Small intestine (tissue), 7 donors: Measurements from ENCODE around the gene HEPN1. TPM values are rescaled to one million over a fixed set of nuclear protein-coding genes. Genes with fewer than 3 reads are reported as not detected.

ENCODE experiments used
- DNase-seq, 2 donors: peaks; one replicate each; pipeline versions ENCODE4 v3.0.0 to v3.0.0-alpha.2; 2013
- FAIRE-seq: peaks from 2 replicates; lab custom pipeline; 2012; peaks lifted over from hg19 to GRCh38; lab: Jason Lieb, UNC
- H3K27ac ChIP-seq, 3 donors: one replicate each; pipeline ENCODE4 v1.5.1; 2013; ENCODE audit warnings: low read length in 2 of 3, mild to moderate bottlenecking in 2 of 3, control low read depth in 1 of 3, inconsistent platforms in 1 of 3, low read depth in 1 of 3, moderate library complexity in 1 of 3
- H3K27me3 ChIP-seq, 3 donors: one replicate each; pipeline ENCODE4 v1.6.1; 2013; ENCODE audit warnings: low read length in 3 of 3, inconsistent platforms in 1 of 3; ENCODE audit not compliant: control insufficient read depth in 3 of 3, insufficient read depth in 3 of 3
- H3K36me3 ChIP-seq, 3 donors: one replicate each; pipeline ENCODE4 v1.6.1; 2013; ENCODE audit warnings: low read length in 3 of 3, inconsistent platforms in 1 of 3, low read depth in 1 of 3, mild to moderate bottlenecking in 1 of 3, moderate library complexity in 1 of 3; ENCODE audit not compliant: control insufficient read depth in 3 of 3, insufficient read depth in 2 of 3
- H3K4me1 ChIP-seq, 3 donors: one replicate each; pipeline ENCODE4 v1.6.1; 2013; ENCODE audit warnings: low read length in 2 of 3, inconsistent platforms in 1 of 3, low read depth in 1 of 3, mild to moderate bottlenecking in 1 of 3, moderate library complexity in 1 of 3; ENCODE audit not compliant: control insufficient read depth in 3 of 3, insufficient read depth in 2 of 3
- H3K4me3 ChIP-seq, 3 donors: one replicate each; pipeline ENCODE4 v1.5.1; 2013; ENCODE audit warnings: low read length in 3 of 3, control low read depth in 1 of 3, inconsistent platforms in 1 of 3, low read depth in 1 of 3, mild to moderate bottlenecking in 1 of 3, moderate library complexity in 1 of 3
- H3K9me3 ChIP-seq, 2 donors: one replicate each; pipeline ENCODE4 v1.6.1; 2013; ENCODE audit warnings: low read depth in 1 of 2, low read length in 1 of 2; ENCODE audit not compliant: control insufficient read depth in 2 of 2, insufficient read depth in 1 of 2
- WGBS, 3 donors: extraction: QIAGEN DNeasy Blood & Tissue Kit; methylation state at CpG; one replicate each; pipeline ENCODE4 v1.1.7; 2013; 5-methylcytosine and 5-hydroxymethylcytosine counted together
- polyA plus RNA-seq, 4 donors: library from polyadenylated mRNA; stranded (reverse) in 3 of 4; unstranded in 1 of 4; fragments of 200-250 nt in 3 of 4; fragments of 120-200 nt in 1 of 4; gene quantifications; one replicate each; pipeline versions ENCODE4 v1.2.1 to v1.2.3, GENCODE V29; 2013
- donor health status: healthy with polysubstance abuse.
- donor health status: control.
- donor health status: control.
- donor health status: Bipolar disorder and iron deficiency.
- donor health status: healthy.

Gene HEPN1
- polyA plus RNA-seq, 4 donors, result 0.06 TPM; not detected in 3

DNA sequence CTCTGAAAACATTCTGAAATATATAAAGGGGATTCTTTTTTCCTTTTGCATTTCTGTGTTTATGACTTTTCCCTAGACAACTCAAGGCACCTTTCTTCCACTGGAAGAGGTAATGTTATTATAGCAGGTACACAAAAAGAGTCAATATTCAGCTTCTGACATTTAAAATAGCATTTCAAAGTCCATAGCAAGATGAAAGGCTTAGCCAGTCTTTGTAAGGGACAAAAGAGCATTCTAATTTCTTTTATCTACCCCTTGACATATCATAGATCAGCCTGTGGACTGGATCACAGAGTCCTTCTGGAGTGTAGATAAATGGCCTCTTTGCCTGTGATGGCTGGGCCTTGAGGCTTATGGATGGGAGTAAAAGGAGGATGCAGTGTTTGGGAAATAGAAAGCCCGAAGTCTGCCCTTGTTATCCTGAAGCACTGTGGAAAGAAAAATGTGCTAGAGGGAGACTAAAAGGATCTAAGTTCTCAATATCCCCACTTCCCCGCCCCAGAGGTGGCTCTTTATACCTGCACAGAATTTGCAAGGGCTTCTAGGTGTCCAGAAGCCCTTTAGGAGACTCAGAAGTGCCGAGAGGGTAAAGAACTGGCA lies 18.4 kb downstream of the HEPN1 start:
- WGBS, 3 donors, result 50 to 77% (median 53%) methylated on average over 3 of the region's 3 CpGs
- no peak overlapping the region for H3K4me3 ChIP-seq
- DNase-seq, result no peak

DNA sequence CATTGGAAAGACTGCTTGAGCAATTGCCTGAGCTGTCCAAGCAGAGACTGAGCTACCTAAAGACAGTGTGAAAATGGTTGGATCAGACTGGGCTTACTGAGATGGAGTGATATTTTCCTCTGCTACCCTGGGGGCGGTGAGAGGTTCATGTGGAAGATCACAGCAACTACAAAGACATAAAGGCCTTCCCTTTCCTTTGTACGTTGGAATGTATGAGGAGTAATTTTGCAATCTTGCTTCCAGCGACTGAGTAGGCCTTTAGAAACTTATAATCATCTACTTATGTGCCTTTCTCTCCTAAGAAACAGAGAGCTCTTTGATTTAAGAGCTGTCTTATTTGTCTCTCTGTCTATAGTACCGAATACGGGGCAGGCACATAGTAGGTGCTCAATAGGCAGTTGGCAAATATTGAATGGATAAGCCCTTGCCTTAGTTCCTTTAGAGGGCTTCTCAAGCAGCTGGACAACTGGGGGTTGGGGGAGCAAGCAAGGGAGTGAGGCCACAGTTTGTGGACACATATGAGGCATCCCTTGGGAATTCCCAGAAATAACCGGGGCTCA lies 19.2 kb downstream of the HEPN1 start:
- WGBS, 3 donors, result 79 to 87% (median 80%) methylated on average over 6 of the region's 6 CpGs
- peaks cover 0 to 3% (median 0%) of the 10 kb centered on the region in 3 donors for H3K27me3 ChIP-seq
- FAIRE-seq, result no peak

More for the DNA sequence above, 18.4 kb downstream of the HEPN1 start:
- no peak for FAIRE-seq
- Histone ChIP-seq H3K27me3 (peaks cover 0 to 3% (median 0%) of the 10 kb centered on the region in 3 donors), H3K9me3 (no peaks in the 10 kb centered on the region), H3K36me3 (no peaks in the 10 kb centered on the region), H3K27ac (no peak overlapping the region), H3K4me1 (no peaks in the 10 kb centered on the region)

DNA sequence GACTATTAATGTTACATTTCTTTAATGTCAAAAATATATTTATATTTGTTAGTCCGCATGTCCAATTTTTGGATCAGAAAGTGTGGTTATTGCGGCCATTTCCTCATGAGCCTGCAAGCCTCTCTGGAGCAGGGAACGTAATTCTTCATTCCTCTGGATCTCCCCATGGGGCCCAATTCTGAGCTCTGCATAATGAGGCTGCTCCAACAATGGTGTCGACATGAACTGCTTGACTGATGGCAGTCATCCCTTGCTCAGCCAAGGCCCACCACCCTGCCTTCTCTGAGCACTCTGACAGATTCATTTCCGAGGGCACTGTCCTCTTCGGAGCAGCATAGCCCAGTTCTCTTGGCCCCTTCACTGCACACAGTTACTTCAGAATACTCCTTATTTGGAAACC lies 19.9 kb downstream of the HEPN1 start:
- no peak for DNase-seq
- no peaks in the 10 kb centered on the region for H3K36me3 ChIP-seq
- peaks cover 0 to 3% (median 0%) of the 10 kb centered on the region in 3 donors for H3K27me3 ChIP-seq
- no peaks in the 10 kb centered on the region for H3K9me3 ChIP-seq
- FAIRE-seq, result no peak
- no peak overlapping the region for H3K27ac ChIP-seq
- 87 to 95% (median 91%) methylated on average over 6 of the region's 6 CpGs for WGBS, 3 donors
- peaks cover 0 to 3% (median 0%) of the 10 kb centered on the region in 3 donors for H3K4me1 ChIP-seq
- no peak overlapping the region for H3K4me3 ChIP-seq

More for the DNA sequence above, 19.2 kb downstream of the HEPN1 start:
- no peak for DNase-seq
- Histone ChIP-seq H3K4me3 (no peak overlapping the region), H3K36me3 (no peaks in the 10 kb centered on the region), H3K4me1 (no peaks in the 10 kb centered on the region), H3K9me3 (no peaks in the 10 kb centered on the region), H3K27ac (no peak overlapping the region)

DNA sequence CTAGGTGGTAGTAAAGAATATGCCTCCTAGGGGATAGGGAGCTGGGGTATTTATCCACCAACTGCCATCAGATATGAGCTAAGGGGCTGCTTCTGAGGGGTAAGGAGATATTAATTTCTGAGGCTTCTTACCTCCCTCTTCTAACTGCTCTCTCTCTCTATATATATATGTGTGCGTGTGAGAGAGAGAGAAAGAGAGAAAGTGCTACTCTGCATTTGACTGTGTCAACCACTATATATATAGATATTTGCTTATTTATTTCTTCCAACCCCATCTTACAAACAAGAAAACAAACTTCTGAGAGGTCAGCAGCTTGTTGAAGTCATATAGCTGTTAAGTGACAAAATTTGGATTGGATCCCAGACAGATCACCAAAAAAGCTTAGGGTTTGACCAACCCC lies 22.7 kb downstream of the HEPN1 start:
- Histone ChIP-seq H3K27ac (no peak overlapping the region), H3K36me3 (no peaks in the 10 kb centered on the region), H3K4me3 (no peak overlapping the region), H3K4me1 (peaks cover 0 to 5% (median 0%) of the 10 kb centered on the region in 3 donors), H3K27me3 (no peaks in the 10 kb centered on the region), H3K9me3 (no peaks in the 10 kb centered on the region)
- FAIRE-seq, result no peak
- WGBS, 3 donors, result 67% methylated on average over 1 of the region's 1 CpG; no CpG with 5 or more reads in 1 of the 3 donors
- no peak for DNase-seq

DNA sequence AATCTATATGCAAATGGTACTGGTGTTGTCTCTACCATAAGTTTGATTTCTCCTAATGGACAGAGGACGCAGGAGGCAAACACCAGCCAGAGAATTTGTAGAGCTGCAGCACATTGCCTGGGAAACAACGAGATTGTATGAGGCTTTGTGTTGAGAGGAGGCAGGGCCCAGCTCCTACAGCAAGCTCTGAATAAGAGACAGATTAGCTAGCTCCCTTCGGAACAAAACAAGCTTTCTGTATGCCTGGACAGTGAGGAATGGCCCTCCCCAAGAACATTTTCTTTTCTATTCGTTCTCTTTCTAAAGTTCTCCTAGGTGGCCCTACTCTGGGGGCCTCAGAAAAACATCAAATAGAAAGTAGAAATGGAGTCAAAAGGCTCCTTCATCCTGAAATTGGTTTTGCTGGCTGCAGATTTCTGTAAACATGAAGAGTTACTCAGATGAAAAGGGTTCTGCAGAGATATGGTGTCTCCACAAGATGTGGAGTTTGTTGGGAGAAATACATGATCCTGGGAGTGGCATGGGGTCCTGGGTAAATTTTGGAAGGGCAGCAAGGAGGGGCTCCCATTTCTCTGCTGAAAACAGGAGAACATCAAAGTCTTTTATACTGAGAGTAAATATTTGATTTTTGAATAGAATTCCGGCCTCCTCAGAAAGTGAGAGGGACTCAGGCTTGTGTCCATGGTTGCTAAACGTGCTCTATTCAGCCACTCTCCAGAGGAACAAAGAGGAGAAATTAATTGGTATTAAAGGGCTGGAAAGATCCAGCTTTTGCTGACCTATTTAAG lies 23.6 kb downstream of the HEPN1 start:
- 63 to 72% (median 68%) methylated on average over 6 of the region's 6 CpGs for WGBS, 3 donors
- no peak overlapping the region for H3K27ac ChIP-seq
- no peak for DNase-seq
- no peaks in the 10 kb centered on the region for H3K9me3 ChIP-seq
- no peak for FAIRE-seq
- H3K4me1 ChIP-seq, result peaks cover 0 to 5% (median 0%) of the 10 kb centered on the region in 3 donors
- no peaks in the 10 kb centered on the region for H3K27me3 ChIP-seq
- H3K36me3 ChIP-seq, result no peaks in the 10 kb centered on the region
- H3K4me3 ChIP-seq, result no peak overlapping the region

DNA sequence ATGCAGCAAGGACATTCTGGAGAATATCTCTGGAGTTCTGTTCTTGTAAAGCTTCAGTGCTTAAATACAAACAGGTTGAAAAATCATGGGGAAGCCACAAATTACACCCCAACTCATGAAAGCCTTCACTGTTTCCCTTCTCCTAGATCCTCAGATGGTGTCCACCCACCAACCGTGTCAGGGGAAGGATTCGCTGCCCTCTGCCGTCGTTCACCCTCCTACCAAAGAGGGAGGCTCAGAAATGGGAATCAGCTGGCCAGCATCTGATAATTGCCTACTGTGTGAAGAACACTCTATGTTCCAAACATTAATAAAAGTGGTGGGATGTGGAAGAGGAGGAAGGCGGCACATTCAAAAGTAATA lies 24.2 kb downstream of the HEPN1 start:
- FAIRE-seq (no peak), DNase-seq (no peak)
- Histone ChIP-seq H3K36me3 (no peaks in the 10 kb centered on the region), H3K27ac (no peak overlapping the region), H3K4me1 (peaks cover 0 to 5% (median 0%) of the 10 kb centered on the region in 3 donors), H3K4me3 (no peak overlapping the region), H3K9me3 (no peaks in the 10 kb centered on the region), H3K27me3 (no peaks in the 10 kb centered on the region)
- WGBS, 3 donors, result 73 to 75% (median 74%) methylated on average over 5 of the region's 5 CpGs

DNA sequence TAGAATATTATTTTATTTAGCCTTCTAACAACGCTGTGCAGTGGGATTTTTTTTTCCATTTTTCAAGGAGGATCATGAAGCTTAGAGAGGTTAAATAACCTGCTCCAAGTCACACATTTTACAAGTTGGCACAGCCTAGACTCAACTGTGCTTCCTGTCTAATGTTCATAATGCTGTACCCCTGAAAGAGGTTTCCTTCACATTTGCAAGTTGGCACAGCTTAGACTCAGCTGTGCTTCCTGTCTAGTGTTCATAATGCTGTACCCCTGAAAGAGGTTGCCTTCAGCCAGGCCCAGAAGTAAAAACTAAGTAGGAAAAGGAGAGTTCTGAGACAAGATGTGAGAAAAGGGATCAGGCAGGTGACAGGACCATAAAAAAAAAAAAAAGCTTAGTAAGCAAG lies 24.7 kb downstream of the HEPN1 start:
- FAIRE-seq, result no peak

DNA sequence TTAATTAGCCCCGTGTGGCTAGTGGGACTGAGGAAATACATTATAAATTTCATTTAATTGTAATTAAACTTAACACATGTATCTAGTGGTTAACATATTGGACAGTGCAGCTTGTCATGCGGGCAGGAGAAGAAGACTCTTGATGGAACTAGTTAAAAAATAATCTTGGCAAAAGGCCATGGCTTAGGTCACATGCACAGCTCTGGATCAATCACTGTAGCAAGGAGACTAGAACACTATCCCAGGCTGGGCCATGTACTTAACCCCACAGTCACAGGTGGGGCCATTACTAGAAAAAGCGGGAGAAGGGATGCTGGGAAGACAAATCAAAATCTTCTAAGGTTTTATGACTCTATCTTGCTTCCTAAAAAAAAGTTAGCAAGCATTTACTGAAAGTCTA lies 25.5 kb downstream of the HEPN1 start:
- FAIRE-seq, result no peak

More for the DNA sequence above, 24.7 kb downstream of the HEPN1 start:
- H3K4me1 ChIP-seq, result peaks cover 0 to 5% (median 0%) of the 10 kb centered on the region in 3 donors
- no peak for DNase-seq
- H3K27ac ChIP-seq, result no peak overlapping the region
- no peaks in the 10 kb centered on the region for H3K27me3 ChIP-seq
- no peak overlapping the region for H3K4me3 ChIP-seq
- 37 to 80% (median 76%) methylated on average over 1 of the region's 1 CpG for WGBS, 3 donors
- no peaks in the 10 kb centered on the region for H3K9me3 ChIP-seq
- no peaks in the 10 kb centered on the region for H3K36me3 ChIP-seq

More for the DNA sequence above, 25.5 kb downstream of the HEPN1 start:
- peak in 1 of 2 donors; percentile 22 for DNase-seq
- Histone ChIP-seq H3K27ac (no peak overlapping the region), H3K4me3 (no peak overlapping the region), H3K36me3 (no peaks in the 10 kb centered on the region), H3K27me3 (no peaks in the 10 kb centered on the region), H3K9me3 (no peaks in the 10 kb centered on the region), H3K4me1 (peaks cover 0 to 5% (median 0%) of the 10 kb centered on the region in 3 donors)
- 68 to 80% (median 77%) methylated on average over 3 of the region's 3 CpGs for WGBS, 3 donors
